DMS79 treated with DMSO at 0.1 percent for 48 hours (cell line): ENCODE measurements around the gene NR2F1.

Experiments used
- DNase-seq: peaks from one replicate; lab custom pipeline; 2025; lab: John Stamatoyannopoulos, UW

NR2F1 gene

DNA sequence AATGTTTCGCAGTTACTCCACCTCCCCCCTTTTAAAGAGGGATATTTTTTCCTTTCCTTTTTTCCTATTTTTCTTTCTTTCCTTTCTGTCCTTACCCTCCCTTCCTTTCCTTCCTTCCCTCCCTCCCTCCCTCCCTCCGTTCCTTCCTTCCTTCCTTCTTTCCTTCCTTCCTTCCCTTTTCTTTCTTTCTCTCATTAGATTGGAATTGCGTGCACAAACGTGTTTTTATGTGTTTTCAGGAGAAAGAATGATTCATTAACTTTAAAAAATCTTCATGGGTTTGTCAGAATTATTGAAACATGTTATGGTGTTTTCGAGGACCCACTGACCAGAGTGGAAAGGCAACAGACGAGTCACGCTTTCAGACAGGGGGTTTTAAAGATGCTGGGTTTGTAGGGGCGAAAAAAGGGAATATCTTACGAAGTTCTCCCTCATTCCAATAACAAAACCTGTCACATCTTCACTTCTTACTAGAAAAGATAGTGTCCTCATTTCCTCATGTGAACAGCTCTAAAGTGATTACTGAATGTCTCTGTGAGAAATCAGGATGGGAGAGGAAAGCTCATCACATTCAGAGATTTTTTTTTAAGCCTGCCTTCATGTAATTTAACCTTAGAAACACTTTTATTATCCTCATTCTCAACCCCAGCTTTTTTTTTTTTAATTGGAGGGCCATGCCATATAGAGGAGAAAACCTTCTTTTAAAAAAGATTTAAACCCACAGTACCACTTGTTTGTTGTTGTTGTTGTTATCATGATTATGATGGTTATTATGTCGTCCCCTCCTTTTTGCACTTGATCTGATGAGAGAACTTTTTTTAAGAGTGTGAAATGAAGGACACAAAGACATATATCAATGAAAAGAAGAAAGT is 21.9 kb downstream of the NR2F1 start:
- DNase-seq, result no peak

- DNase-seq, result no peak
Measured at GRCh38 chr5:93606382-93606752, 23.3 kb downstream of the NR2F1 start.

- DNase-seq, result peak; percentile 11
Measured at GRCh38 chr5:93607367-93608258, 24.6 kb downstream of the NR2F1 start.

DNA sequence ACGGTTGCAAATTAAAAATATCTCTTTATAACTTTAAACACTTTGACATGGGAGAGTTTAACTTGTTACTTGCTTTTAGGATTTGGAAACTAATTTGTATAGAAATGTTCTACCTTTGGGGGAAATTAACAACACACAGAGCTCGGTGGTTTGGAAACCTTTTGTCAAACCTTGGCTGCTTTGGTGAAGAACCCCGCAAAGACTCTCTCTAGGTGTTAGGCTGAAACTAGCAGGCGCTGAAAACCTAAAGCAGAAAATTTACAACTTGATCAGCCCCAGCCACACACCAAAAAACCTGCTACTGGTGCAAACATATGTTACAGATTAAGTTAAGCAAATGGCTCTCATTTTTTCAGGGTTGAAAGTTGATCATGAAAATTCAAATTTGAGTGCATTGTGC is 25.8 kb downstream of the NR2F1 start:
- DNase-seq, result no peak

DNA sequence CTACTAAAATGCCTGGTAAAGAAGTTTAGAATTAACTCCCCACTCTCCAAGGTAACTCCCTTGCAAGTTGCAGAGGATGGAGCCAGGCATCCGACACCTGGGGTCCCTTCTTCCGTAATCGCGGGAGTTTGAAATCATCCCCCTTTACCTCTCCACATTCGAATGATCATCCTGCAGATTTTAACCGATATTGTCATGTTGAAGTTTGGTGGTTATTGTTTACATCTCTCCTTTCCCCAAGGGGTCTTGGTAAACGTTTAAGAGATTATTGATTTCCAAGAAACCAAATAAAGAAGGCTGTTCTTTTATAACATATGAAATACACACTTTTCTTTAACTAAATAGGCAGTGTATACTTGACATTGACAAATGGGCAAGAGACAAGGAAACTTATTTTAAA is 26.7 kb downstream of the NR2F1 start:
- DNase-seq, result no peak

DNA sequence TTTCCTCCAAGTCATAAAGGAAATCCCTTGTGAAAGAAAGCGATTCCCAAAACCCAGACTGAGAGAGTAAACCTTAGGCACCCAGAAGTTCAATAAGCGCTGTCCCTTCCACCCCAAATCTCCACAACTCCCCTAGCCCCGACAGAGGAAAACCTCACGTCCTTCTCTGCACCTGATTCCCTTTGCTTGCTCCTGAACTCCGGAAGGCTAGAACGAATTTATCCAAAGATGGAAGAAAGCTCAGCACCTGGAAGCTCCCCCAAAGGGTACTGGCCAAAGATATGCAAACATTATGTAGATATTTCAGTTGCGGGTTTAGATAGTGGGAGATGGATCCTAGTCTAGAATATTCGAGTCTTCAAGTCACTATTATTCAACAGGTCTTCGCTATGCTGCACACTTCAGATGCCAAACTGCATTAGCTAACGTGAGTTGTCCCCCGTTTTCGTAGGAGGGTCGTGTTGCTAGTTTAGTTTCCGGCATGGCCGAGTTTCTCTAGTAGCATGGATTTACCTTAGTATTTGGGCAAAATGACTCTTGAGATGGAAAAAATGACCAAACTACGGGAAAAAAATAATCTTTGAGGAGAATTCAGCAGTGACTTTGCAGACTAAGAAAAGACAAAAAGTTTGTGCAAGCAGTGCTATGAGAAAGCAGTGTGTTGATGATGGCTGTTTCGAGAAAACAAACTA is 27.7 kb downstream of the NR2F1 start:
- no peak for DNase-seq

GRCh38 chr5:93611273-93611975 is 28.4 kb downstream of the NR2F1 start:
- DNase-seq, result no peak

DNA sequence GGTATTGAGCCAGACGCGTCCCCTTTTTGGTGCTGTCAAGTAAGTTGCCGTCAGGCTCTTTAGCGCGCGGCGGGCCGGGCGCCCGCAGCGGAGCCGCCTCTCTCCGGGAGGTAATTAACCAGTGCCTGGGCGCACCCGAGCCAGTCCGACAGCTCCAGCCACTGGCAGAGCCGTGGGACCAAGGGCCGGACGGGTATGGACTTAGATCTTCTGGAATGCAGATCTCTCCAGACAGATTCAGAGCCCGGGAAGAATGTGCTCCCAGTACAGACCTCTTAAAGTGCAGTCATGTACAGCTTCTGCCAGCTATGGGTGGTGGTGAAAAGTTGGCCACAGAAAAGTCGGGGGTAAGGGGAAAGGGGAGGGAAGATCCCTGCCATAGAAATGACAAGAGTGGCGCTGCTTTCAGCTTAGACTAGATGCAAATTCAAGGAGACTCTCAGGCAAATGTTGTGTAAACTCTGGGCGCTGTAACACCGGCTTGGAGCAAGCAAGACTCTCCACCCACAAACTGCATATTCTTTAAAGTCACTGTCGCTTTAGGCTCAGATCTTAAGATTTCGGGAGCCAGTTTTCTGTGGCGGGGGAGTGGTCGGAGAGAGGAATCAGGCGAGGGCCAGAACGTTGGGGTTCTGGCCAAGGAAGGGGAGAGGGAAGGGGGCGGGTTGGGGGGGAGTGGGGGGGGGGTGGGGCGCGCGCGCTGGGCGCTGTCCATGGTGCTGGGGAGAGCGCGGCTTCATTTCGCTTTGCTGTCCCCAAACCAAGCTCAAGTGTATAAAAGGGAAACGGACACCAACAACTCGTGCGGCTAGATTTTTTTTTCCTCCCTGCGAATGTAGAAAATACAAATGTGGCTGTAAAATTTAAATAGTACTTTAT is 29.2 kb downstream of the NR2F1 start:
- peak; percentile 37 for DNase-seq

- peak; percentile 37 for DNase-seq
Measured at GRCh38 chr5:93612855-93613243, 29.8 kb downstream of the NR2F1 start.

DNA sequence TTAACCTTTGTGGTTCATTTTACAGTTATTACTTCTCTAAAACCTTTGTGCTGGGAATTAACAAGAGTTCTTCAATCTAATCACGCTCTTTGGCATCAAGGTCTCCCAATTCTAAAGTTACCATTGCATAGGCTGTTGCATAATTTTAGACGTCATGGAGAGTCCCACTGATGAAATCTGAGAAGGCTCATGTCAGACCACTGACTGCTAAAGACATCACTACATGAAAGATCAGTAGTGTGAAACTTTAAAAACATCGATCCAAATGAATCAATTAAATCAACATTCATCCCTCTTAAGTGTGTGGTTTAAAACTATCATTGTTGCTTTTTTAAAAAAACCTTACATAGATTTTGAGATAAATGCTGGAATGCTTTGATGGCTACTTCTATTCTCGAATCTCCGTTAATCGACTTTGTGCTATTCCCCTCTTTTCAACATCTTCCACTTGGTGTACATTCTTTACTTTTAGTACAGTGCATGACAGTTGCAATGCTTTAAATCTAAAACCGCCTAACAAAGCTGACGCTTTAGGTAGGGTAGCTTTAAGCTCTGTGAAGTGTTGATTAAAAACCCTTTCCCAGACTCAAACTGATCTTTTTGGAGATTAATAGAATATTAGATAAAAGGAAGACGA is 33.6 kb downstream of the NR2F1 start:
- no peak for DNase-seq

DNA sequence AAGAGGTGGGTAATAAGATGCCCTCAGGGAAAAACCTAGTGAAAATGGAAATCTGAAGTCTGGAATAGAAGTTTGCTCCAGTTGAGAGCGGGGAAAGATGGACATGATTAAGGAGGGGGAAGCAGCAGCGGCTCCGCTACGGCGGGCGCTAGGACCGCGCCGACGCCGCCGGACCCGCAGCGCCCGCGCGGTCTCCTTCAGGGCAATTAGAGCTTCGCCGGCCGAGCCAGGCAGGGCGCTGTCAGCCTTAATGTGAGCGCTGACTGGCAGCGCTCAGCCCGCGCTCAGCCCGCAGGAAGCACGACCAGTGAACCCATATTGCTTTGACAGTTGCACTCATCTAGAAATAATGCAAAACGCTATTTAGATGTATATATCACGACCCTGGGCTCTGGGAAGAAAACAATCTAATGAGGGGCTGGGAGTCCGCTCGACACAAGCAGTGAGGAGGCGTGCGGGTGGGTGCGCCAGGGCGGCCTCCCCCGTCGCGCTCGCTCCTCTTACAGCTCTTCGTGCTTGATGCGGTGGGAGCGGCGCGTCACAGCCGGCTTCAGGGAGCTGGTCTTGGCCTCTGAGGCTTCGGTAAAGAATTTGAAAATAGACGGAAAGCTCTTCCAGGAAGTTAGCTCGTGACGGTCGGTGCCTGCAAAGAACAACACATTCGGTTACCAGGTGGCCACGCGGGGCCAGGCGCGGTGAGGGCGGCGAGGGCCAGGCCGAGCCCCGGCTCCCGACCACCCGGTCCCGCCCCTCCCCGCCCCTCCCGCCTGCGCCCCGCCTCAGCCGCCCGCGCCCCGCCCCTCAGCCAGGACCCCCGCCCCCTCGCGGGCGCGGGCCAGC is 37.7 kb downstream of the NR2F1 start:
- peak; percentile 68 for DNase-seq

DNA sequence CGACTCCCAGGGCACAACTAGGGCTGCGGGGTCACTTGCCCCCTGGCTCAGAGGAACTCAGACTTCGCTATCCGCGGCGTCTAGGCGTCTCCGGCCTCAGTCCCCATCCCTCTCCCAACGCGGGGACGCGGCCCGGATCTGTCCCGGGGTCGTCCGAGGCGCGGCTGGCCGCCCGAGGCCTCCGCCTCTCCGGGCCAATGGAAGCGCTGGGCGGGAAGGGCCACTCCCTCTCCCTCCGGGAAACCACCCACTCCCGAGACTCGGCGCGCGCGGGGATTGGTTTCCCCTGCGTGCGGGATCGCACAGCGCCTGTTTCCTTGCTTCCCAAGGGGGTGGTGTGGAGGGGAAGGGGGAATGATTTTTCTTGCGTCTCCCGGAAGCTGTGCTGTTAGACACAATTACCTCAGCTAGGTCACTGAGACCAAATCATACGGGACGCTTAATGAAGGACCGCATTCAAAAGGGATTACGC is 38.3 kb downstream of the NR2F1 start:
- DNase-seq, result peak; percentile 77

- peak; percentile 67 for DNase-seq
Measured at GRCh38 chr5:93622240-93622885, 39.3 kb downstream of the NR2F1 start.

- no peak for DNase-seq
Measured at GRCh38 chr5:93623153-93623552, 40.1 kb downstream of the NR2F1 start.

GRCh38 chr5:93626801-93627200 is 43.8 kb downstream of the NR2F1 start:
- DNase-seq, result no peak

DNA sequence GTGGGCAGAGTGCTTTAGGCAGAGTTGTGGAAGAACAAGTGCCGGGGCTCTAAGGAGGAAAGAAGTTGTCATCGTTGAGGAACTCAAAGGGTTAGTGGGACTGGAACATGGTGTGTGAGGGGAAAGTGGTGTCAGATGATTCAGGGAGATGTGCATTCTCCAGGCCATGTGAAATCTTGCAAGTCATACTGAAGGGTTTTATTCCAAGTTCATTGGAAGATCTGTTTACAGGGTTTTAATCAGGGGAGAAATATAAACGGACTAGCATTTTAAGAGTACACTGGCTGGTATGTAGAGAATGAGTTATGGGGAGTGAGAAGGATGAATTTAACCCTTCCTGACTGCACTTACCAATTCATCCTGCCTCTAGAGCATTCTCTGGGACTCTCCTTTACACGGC is 49.3 kb downstream of the NR2F1 start:
- no peak for DNase-seq

DNA sequence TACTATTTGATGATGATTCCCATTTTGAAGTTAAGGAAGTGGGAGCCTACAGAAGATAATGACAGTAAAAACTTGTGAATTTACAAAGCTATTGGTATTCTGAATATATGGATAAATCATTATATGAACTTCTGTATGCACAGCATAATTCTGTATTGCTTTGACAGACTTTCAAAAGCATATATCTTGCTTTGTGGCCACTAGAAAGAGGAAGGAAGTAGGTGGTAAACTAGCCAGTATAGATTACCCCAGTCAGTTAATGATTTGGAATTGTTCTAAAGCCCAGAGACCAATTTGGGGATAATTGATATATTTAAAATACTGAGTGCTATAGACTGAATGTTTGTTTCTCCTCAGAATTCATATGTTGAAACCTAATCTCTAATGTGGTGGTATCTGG is 53.0 kb downstream of the NR2F1 start:
- no peak for DNase-seq

DNA sequence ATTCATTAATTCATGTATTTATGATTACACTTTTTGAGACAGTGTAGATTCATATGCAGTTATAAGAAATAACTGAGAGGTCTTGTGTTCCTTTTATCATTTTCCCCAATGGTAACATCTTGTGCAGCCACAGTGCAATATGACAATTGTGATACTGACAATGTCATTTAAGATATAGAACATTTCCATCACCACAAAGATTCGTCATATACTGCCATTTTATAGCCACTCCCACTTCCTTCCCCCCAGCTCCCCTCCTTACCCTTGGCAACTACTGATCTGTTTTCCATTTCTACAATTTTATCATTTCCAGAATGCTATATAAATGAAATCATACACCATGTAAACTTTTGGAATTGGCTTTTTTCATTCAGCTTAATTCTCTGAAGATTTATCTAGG is 53.8 kb downstream of the NR2F1 start:
- DNase-seq, result no peak

- DNase-seq, result no peak
Measured at GRCh38 chr5:93637697-93638096, 54.7 kb downstream of the NR2F1 start.
